Stomach (tissue), 4 donors: ENCODE results near the gene TRPT1.

Source experiments
- EP300 ChIP-seq: sonication (generic); formaldehyde crosslinking; IDR thresholded peaks from one replicate; pipeline ENCODE4 v1.6.1; 2017; ENCODE audit warnings: antibody characterized with exemption
- POLR2A ChIP-seq, 4 donors: fragments of 450-650 bp; IDR thresholded peaks; one replicate each; pipeline ENCODE4 v1.6.1; 2016; ENCODE audit warnings: antibody characterized with exemption in 4 of 4, control low read depth in 2 of 4, mild to moderate bottlenecking in 1 of 4, moderate library complexity in 1 of 4
- POLR2AphosphoS5 ChIP-seq, 3 donors: sonication (generic); formaldehyde crosslinking; IDR thresholded peaks; one replicate each; pipeline ENCODE4 v1.6.1; 2016; ENCODE audit warnings: antibody characterized with exemption in 3 of 3
- TF ChIP-seq, protein P1 (sequence below), 7 experiments: fragments of 450-650 bp in 4 of 7; fragments of 200-600 bp in 3 of 7; sonication (generic) in 3 of 7; IDR thresholded peaks; one replicate each; pipeline ENCODE4 v1.5.1; 2016 to 2019; ENCODE audit warnings: antibody characterized with exemption in 7 of 7, control low read depth in 2 of 7, mild to moderate bottlenecking in 1 of 7

DNA sequence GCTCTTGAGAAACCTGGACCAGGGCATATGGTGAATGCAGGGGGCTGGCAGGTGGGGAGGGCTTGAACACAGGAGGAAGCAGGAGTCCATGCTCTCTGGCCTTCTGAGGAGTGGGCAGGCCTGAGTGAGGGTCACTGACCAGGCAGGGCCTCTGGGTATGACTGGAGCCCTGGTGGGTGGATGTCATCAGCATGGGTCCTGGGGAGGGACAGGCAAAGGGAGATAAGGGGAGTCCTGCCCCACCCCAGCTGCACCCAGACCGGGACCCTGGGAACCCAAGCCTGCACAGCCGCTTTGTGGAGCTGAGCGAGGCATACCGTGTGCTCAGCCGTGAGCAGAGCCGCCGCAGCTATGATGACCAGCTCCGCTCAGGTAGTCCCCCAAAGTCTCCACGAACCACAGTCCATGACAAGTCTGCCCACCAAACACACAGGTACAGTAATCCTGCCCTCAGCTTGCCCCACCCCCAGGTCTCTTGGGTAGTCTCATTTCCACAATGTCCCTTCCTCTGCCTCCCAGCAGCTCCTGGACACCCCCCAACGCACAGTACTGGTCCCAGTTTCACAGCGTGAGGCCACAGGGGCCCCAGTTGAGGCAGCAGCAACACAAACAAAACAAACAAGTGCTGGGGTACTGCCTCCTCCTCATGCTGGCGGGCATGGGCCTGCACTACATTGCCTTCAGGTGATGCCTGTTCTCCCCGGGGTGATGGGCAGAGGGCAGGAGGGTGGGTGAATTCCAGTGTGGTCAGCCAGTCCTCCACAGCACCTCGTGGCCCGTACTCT is 6.4 kb upstream of the TRPT1 start:
- TF ChIP-seq, protein P1, sequence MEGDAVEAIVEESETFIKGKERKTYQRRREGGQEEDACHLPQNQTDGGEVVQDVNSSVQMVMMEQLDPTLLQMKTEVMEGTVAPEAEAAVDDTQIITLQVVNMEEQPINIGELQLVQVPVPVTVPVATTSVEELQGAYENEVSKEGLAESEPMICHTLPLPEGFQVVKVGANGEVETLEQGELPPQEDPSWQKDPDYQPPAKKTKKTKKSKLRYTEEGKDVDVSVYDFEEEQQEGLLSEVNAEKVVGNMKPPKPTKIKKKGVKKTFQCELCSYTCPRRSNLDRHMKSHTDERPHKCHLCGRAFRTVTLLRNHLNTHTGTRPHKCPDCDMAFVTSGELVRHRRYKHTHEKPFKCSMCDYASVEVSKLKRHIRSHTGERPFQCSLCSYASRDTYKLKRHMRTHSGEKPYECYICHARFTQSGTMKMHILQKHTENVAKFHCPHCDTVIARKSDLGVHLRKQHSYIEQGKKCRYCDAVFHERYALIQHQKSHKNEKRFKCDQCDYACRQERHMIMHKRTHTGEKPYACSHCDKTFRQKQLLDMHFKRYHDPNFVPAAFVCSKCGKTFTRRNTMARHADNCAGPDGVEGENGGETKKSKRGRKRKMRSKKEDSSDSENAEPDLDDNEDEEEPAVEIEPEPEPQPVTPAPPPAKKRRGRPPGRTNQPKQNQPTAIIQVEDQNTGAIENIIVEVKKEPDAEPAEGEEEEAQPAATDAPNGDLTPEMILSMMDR (IDR thresholded peaks at IDR 0.05) = no peak
- no peak for TF ChIP-seq POLR2A (IDR thresholded peaks at IDR 0.05)
- TF ChIP-seq EP300 = no peak
- no peak for TF ChIP-seq POLR2AphosphoS5 (IDR thresholded peaks at IDR 0.05)
